Pericardium fibroblast (primary cell): Measurements from ENCODE around the gene SCUBE3. TPM values are rescaled to one million over a fixed set of nuclear protein-coding genes. Genes with fewer than 3 reads are reported as not detected.

Experiments used
- total RNA-seq: library from RNA; depleted of rRNA; stranded (reverse); fragments of >200 nt; gene quantifications from 2 replicates; pipeline ENCODE4 v1.2.3, GENCODE V29; 2015

SCUBE3 gene
- total RNA-seq = 3.7 and 4.2 TPM in 2 replicates

DNA sequence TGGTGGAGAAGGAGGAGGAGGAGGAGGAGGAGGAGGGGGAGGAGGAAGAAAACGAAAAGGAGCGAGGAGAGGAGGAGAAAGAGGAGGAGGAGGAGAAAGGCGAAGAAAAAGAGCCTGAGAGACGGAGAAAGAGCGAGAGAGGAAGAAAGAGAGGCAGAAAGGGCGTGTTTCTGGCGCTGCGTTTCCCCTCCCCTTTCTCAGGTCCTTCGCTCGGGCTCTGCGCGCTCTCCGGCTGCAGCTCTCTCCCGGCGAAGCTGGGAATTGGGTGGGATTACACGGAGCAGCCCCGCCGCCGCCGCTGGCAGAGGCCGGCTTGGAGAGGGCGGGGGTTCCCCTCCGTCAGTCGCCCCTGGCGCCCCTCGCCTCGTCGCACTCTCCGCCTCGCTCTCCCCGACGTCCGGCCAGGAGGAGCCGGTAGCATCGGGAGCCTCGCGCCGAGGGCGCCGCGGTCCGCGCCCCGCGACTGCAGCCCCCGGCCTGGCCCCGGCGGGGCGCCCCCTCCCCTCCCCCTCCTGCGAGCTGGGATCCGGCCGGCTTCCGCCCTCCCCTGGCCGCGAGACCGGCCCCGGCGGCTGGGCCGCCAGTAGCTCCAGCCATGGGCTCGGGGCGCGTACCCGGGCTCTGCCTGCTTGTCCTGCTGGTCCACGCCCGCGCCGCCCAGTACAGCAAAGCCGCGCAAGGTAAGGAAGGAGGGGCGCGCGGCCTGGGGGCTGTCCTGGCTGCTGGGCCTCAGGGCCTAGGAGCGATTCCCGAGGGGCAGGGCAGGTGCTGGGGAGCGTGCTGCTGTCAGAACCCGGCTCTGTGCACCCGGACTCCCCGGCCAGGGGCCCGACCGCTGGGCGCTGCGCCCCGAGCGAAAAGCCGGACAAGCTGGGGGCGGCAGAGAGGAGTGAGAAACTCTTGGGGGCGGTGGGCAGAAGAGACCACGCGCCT lies at the start of gene SCUBE3:
Gene SCUBE3, plus strand, starts transcription at position 133 of the 933 bp plus-strand sequence. Its CDS starts 463 bp downstream, at position 596.

DNA sequence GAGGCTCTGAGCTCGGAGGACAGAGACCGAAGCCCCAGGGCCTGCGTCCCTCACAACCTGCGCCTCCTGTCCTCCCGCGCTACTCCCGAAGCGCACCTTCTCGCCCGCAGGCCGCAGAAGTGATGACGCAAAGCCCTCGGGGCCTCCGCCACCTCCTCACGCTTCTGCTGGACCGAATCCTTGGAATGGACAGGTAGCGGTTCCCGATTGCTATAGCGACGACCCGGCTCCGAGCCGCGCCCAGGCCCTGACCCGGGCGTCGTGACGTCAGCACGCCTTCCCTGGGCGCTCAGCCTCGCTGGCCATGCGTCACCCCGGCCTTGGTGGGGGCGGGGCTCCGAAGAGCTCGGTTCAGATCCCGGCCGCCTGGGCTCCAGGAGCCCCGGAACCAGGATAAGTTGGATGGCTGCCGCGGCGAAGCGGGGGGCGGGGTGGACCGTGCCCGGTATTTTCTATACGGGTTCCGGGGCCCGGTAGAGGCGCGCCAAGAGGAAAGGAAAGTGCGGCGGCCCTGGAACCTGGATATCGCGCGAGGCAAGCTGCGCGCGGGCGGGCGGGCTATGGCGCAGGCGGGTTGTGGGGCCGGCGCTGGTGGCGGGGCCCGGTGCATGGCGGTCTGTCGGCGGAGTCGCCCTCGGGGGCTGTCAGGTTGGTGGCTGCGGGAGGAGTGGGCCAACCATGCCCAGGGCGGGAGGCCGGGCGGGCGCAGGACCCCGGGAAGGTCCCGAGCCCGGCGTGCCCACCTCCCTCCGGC lies 45.6 kb downstream of the SCUBE3 start, which contains the start of gene ZNF76:
Gene ZNF76, plus strand, starts transcription at position 542 of the 754 bp plus-strand sequence. CDS start 21,417 bp downstream, outside the sequence.

DNA sequence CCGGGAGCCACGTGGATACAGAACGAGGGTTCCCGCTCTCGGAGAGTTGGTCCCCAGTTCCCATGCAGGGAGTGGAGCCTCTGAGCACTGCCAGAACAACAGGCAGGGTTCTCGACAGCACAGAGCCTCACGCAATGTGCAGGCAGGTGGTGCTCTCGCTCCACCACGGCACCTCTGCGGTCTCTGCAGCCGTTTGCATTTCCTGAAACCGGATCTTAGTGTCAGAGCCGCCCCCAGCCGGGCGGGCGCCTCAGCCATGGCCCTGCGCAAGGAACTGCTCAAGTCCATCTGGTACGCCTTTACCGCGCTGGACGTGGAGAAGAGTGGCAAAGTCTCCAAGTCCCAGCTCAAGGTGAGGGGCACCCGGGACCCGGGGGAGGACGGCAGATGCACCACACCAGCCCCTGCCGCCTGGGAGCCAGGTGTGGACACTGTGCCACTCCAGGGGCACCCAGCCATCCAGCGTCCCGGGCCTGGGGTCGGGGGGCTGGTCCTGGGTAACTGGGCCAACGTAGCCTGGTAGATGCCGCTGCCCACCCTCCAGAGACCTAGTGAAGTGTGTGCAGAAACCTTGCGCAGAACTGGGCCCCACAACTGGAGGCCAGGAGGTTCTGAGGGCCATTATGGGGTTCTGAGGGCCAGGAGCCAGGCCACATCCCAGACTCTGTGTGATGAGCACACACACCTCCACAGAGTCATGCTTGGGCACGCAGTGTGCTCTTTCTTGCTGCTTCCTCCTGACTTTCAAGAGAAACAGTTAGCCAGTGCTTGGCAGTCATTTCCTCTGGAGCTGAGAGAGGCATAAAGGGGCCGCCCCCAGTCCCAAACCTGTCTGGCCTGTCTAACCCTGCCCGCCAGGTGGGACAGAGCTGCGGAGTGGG lies 84.1 kb downstream of the SCUBE3 start, which contains the start of gene DEF6:
Gene DEF6, plus strand, starts transcription at position 218 of the 881 bp plus-strand sequence. Its CDS starts 39 bp downstream, at position 257.

Other genes with a start within 250 kb of the SCUBE3 start
- gene TCP11, start 72.6 kb upstream of the SCUBE3 start, total RNA-seq = not detected in 2 replicates
- 12.3 and 16.1 TPM in 2 replicates for gene ZNF76, start 45.8 kb downstream of the SCUBE3 start, total RNA-seq
- gene DEF6, start 83.9 kb downstream of the SCUBE3 start, total RNA-seq = 0.70 and 2.5 TPM in 2 replicates
- gene PPARD, start 128.6 kb downstream of the SCUBE3 start, total RNA-seq = 13.9 and 17.5 TPM in 2 replicates
- gene FANCE, start 238.4 kb downstream of the SCUBE3 start, total RNA-seq = 4.9 and 5.0 TPM in 2 replicates